ENCODE measurements around the gene ARID1B. TPM values are rescaled to one million over a fixed set of nuclear protein-coding genes. Genes with fewer than 3 reads are reported as not detected.

The ARID1B gene
- total RNA-seq, 1 donor from 2014 or later: 101 TPM

DNA sequence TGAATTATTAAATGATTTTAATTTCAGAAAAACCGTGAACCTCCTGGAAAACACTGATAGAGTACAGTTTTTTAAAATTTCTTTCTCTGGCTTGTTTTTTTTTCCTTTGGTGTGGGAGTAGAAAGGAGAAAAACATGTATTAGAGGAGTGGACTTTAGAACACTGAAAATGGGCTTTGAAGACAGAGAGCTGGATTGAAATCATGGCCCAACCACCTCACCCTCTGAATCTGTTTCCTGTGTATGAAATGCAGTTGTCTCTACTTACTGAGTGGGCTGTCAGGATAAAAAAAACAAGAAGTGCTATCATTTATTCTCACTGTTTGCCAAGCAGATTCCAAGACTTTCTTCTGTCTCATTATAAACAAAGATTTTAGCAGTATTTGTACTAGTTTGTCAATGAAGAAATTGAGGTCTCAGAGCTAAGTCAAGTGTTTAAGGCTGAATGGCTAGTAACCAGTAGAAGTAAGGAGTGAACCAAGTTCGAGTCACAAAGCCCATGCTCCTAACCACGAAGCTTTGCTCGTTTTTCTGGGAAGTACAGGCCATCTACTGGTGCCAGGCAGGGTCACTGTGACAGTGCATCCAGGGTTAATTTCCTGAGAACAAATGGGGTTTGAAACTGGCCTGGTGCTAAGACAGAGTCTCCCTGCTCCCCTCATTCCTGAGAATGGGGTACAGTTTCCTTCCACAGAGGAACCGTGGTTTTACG lies 289.8 kb downstream of the ARID1B start:
- no peaks in the 10 kb centered on the region for H3K36me3 Mint-ChIP-seq (ENCODE audit: low read depth)
- TF ChIP-seq, protein P1, sequence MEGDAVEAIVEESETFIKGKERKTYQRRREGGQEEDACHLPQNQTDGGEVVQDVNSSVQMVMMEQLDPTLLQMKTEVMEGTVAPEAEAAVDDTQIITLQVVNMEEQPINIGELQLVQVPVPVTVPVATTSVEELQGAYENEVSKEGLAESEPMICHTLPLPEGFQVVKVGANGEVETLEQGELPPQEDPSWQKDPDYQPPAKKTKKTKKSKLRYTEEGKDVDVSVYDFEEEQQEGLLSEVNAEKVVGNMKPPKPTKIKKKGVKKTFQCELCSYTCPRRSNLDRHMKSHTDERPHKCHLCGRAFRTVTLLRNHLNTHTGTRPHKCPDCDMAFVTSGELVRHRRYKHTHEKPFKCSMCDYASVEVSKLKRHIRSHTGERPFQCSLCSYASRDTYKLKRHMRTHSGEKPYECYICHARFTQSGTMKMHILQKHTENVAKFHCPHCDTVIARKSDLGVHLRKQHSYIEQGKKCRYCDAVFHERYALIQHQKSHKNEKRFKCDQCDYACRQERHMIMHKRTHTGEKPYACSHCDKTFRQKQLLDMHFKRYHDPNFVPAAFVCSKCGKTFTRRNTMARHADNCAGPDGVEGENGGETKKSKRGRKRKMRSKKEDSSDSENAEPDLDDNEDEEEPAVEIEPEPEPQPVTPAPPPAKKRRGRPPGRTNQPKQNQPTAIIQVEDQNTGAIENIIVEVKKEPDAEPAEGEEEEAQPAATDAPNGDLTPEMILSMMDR (conservative IDR thresholded peaks at IDR 0.05): no peak
- no peak overlapping the region for H3K27ac Mint-ChIP-seq (ENCODE audit: unreplicated experiment)
- peak overlapping the region; percentile 2 for H3K4me3 Mint-ChIP-seq
- H3K4me1 Mint-ChIP-seq: peaks cover 63% of the 10 kb centered on the region
- no peak for DNase-seq (ENCODE audit: low read depth, low spot score)
- no peaks in the 10 kb centered on the region for H3K27me3 Mint-ChIP-seq (ENCODE audit: low read depth)
- H3K9me3 Mint-ChIP-seq: no peaks in the 10 kb centered on the region

DNA sequence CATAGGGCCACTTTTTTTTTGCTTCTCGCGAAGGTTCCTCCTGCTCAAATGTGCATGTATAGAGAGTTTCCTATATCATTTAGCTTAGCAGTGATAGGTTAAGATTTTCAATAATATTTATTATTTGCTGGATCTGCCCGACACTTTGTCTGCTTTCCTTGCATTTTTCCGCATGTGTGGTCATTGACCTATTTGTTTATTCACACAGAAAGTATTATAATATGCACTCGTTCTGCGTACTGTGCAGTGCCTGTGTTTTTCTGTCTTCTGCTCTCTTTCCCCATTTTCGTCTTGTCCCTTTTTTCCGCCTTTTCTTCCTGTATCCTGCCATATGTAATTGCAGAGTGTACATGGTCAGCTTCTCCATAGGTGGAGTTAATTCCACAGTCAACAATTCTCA lies 290.3 kb downstream of the ARID1B start:
- Mint-ChIP-seq H3K27ac (ENCODE audit: unreplicated experiment) (no peak overlapping the region), H3K4me3 (no peak overlapping the region), H3K36me3 (ENCODE audit: low read depth) (no peaks in the 10 kb centered on the region), H3K9me3 (no peaks in the 10 kb centered on the region), H3K4me1 (peaks cover 63% of the 10 kb centered on the region), H3K27me3 (ENCODE audit: low read depth) (no peaks in the 10 kb centered on the region)
- TF ChIP-seq, protein P1 (conservative IDR thresholded peaks at IDR 0.05): no peak
- no peak for DNase-seq (ENCODE audit: low read depth, low spot score)

GRCh38 chr6:157068691-157069324 lies 291.6 kb downstream of the ARID1B start:
- Mint-ChIP-seq H3K36me3 (ENCODE audit: low read depth) (no peaks in the 10 kb centered on the region), H3K4me3 (no peak overlapping the region), H3K4me1 (peaks cover 61% of the 10 kb centered on the region), H3K27me3 (ENCODE audit: low read depth) (no peaks in the 10 kb centered on the region), H3K27ac (ENCODE audit: unreplicated experiment) (no peak overlapping the region), H3K9me3 (no peaks in the 10 kb centered on the region)
- DNase-seq (ENCODE audit: low read depth, low spot score): no peak
- TF ChIP-seq, protein P1 (conservative IDR thresholded peaks at IDR 0.05): no peak

- Mint-ChIP-seq H3K27ac (ENCODE audit: unreplicated experiment) (no peak overlapping the region), H3K36me3 (ENCODE audit: low read depth) (no peaks in the 10 kb centered on the region), H3K9me3 (no peaks in the 10 kb centered on the region), H3K27me3 (ENCODE audit: low read depth) (no peaks in the 10 kb centered on the region), H3K4me3 (no peak overlapping the region), H3K4me1 (peaks cover 54% of the 10 kb centered on the region)
- no peak for DNase-seq (ENCODE audit: low read depth, low spot score)
- TF ChIP-seq, protein P1 (conservative IDR thresholded peaks at IDR 0.05): no peak
These were observed 292.4 kb downstream of the ARID1B start for GRCh38 chr6:157069585-157069984.

DNA sequence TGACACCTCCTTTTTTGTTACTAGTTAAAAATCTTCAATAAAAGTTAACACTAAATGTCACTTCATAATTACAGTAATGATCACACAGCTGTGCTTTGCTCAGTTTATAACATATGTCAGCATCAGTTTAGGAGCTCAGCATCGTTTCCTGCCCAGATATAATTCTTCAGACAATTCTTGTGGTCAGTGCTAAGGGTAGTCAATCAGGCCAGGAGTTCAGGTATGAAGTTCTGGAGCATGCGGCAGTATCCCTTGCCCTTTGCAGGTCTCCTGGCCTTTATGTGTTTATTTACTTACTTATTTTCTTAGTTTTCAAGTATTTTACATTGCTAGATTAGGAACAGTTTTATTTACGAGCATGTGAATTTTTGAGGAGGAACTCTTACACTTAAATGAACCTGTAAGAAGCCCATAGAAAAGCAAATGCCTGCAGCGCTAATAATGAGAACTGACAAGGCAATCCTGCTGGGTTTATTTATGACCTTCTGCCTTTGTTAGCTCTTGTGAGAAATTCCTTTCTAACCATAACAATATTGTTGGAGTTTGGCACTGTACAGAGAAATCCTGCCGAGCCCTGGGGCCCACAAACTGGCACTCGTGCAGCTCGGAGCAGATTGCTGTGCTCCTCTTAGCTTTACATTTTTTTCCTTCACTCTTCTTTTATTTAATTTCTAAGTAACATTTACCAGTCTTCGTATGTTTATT lies 293.4 kb downstream of the ARID1B start:
- Mint-ChIP-seq H3K9me3 (no peaks in the 10 kb centered on the region), H3K4me1 (peaks cover 44% of the 10 kb centered on the region), H3K27ac (ENCODE audit: unreplicated experiment) (no peak overlapping the region), H3K27me3 (ENCODE audit: low read depth) (no peaks in the 10 kb centered on the region), H3K4me3 (no peak overlapping the region), H3K36me3 (ENCODE audit: low read depth) (peaks cover 2% of the 10 kb centered on the region)
- TF ChIP-seq, protein P1 (conservative IDR thresholded peaks at IDR 0.05): no peak
- no peak for DNase-seq (ENCODE audit: low read depth, low spot score)

All from neural crest cell (in vitro differentiated cells).